Activated CD4-positive, alpha-beta T cell treated with anti-CD3 and anti-CD28 coated beads for 4 hours (primary cell): ENCODE results near the gene ACAP2.

Experiments used
- DNase-seq, 2 donors: peaks; one replicate each; pipeline ENCODE4 v3.0.0-alpha.2; 2020

ACAP2 gene

GRCh38 chr3:195284842-195285241, 158.0 kb downstream of the ACAP2 start:
- no peak for DNase-seq

GRCh38 chr3:195282961-195283360, 159.9 kb downstream of the ACAP2 start:
- no peak for DNase-seq

GRCh38 chr3:195274259-195274966, 168.4 kb downstream of the ACAP2 start:
- no peak for DNase-seq

- DNase-seq: peak; percentile 84 to 85
Observed at GRCh38 chr3:195271410-195272243, 171.2 kb downstream of the ACAP2 start.

GRCh38 chr3:195270817-195271409, 171.9 kb downstream of the ACAP2 start, which contains the start of gene XXYLT1:
TSS of gene XXYLT1 (minus strand) at chr3:195271159. CDS start at chr3:195271058, 101 bp downstream.
- peak; percentile 87 to 90 for DNase-seq

GRCh38 chr3:195270079-195270816, 172.6 kb downstream of the ACAP2 start:
- peak; percentile 33 to 45 for DNase-seq

GRCh38 chr3:195269375-195270078, 173.3 kb downstream of the ACAP2 start:
- DNase-seq: no peak

GRCh38 chr3:195268576-195269309, 174.1 kb downstream of the ACAP2 start:
- DNase-seq: no peak

GRCh38 chr3:195267096-195267495, 175.7 kb downstream of the ACAP2 start:
- no peak for DNase-seq

GRCh38 chr3:195266428-195266827, 176.4 kb downstream of the ACAP2 start:
- DNase-seq: no peak

- no peak for DNase-seq
Observed at GRCh38 chr3:195265363-195265976, 177.3 kb downstream of the ACAP2 start.

- no peak for DNase-seq
Observed at GRCh38 chr3:195263925-195264600, 178.8 kb downstream of the ACAP2 start.

GRCh38 chr3:195263193-195263924, 179.5 kb downstream of the ACAP2 start:
- no peak for DNase-seq

- no peak for DNase-seq
Observed at GRCh38 chr3:195261925-195262324, 180.9 kb downstream of the ACAP2 start.

GRCh38 chr3:195260280-195260905, 182.4 kb downstream of the ACAP2 start:
- DNase-seq: peak in 1 of 2 donors; percentile 26

- peak; percentile 78 to 84 for DNase-seq
Observed at GRCh38 chr3:195259475-195260279, 183.1 kb downstream of the ACAP2 start.

- DNase-seq: no peak
Observed at GRCh38 chr3:195259154-195259474, 183.7 kb downstream of the ACAP2 start.

- DNase-seq: no peak
Observed at GRCh38 chr3:195258449-195259153, 184.2 kb downstream of the ACAP2 start.
